GM20431 (cell line): ENCODE results near the gene KRTAP5-9.
"Not testable (repeated sequence)": the region's sequence is repeated elsewhere in the genome, so short reads cannot be mapped to it uniquely, and the experiment has no call there.

Experiments
- in situ Hi-C: fragments of 300-500 bp; cut with MseI, MboI; formaldehyde crosslinking; loops from one replicate; pipeline ENCODE4 v1.15.0; 2020; ENCODE audit warnings: low sequenced_read_pairs; ENCODE audit not compliant: unreplicated experiment

Gene KRTAP5-9

GRCh38 chr11:71548120-71548519 is at the start of gene KRTAP5-9:
KRTAP5-9 (plus strand) TSS chr11:71548420; CDS start chr11:71548658, 238 bp downstream.
- in situ Hi-C loops: no loop called here

DNA sequence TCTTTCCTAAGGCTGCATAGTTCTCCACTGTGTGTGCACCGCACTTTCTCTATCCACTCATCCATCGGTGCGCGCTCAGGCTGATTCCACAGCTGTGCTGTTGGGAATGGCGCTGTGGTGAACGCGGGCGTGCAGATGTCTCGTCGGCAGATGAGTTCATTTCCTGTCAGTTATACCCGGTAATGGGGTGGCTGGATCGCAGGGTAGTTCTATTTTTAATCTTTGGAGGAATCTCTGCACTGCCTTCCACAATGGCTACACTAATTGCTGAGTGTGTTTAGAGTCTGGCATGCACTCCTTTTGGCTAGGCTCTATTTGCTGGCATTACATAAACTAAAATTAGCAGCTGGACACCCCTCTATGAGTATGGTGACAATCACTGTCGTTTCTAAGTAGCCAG is 49.1 kb upstream of the KRTAP5-9 start:
- in situ Hi-C loops: no loop called here

- in situ Hi-C loops: no loop called here
Measured at GRCh38 chr11:71499546-71499945, 48.7 kb upstream of the KRTAP5-9 start.

DNA sequence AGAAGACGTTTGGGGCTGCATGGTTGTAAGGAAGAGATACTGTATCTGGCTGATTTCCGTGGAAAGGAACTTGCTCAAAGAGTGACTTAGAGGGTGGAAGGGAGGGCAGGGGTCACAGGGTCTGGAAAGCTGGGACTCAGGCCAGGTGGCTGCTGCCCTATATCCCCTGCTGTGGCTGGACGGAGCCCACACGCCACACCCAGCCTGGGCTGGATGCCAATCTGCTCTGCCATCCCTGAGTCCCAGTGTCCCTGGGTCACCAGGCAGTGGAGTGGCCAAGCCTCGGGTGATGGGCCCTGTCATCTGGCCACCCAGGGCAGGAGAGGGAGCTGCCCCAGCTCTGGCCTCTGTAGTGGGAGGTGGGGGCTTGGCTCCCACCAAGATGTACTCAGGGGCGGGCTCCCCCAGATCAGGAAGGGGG is 47.6 kb upstream of the KRTAP5-9 start:
- in situ Hi-C loops: no loop called here

GRCh38 chr11:71501071-71501985 is 46.9 kb upstream of the KRTAP5-9 start:
- in situ Hi-C loops: no loop called here

DNA sequence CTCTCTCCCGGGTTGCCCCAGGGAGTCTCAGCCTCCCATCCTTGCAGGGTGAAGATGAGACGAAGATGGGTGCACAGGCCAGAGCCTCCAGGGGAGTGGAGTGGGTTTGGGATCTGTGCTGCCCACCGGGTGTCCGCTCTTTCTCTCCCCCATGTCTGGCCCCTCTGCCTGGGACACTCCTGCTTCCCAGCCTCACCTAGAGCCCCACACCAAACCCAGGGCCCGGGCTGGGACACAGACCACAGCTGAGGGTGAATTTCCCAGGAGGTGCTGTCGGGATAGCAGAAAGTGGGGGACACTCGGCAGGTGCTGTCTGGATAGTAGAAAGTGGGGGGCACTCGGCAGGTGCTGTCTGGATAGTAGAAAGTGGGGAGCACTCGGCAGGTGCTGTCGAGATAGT is 46.2 kb upstream of the KRTAP5-9 start:
- in situ Hi-C loops: no loop called here

- in situ Hi-C loops: no loop called here
Measured at GRCh38 chr11:71502871-71503435, 45.3 kb upstream of the KRTAP5-9 start.

- in situ Hi-C loops: no loop called here
Measured at GRCh38 chr11:71504531-71504930, 43.7 kb upstream of the KRTAP5-9 start.

DNA sequence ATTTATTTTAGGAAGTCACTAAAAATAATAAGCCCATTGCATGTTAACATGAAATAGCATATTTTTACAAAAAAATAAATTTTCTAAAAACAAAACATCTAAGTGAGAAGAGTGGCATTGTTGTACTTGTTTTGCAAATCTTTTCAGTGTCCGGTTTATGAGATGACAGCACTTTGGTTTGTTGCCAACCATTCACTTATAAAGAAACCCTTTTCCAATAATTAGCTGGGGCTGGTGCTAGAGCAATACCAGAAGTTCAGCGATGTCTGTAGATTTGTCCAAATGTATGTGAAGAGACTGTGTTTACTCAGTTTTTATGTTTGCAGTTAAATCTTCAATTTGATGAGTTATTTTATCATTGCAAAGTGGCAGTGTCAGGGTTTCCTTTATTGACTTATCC is 43.2 kb upstream of the KRTAP5-9 start:
- in situ Hi-C loops: no loop called here

- in situ Hi-C loops: no loop called here
Measured at GRCh38 chr11:71505781-71506180, 42.4 kb upstream of the KRTAP5-9 start.

DNA sequence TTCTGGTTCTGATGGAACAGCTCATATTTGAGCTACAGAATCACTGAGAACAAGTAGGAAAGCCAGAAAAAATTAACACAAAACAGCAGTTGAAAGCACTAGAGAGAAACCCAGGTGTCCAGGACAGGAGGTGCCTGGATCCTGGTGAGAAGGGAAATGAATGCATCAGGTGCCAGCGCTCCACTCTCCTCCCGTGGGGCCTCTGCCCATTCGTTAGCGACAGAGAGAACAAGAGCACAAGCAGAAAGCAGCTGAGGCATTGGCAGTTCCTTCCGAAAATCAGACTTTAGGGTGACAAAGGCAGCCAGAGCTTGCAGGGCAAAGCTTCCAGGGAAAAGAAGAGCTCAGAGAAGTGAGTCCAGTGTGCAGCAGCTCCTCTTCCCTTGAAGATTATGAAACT is 41.1 kb upstream of the KRTAP5-9 start:
- in situ Hi-C loops: no loop called here

GRCh38 chr11:71518506-71519471 is 29.4 kb upstream of the KRTAP5-9 start:
- in situ Hi-C loops: no loop called here

GRCh38 chr11:71519546-71519945 is 28.7 kb upstream of the KRTAP5-9 start:
- in situ Hi-C loops: no loop called here

DNA sequence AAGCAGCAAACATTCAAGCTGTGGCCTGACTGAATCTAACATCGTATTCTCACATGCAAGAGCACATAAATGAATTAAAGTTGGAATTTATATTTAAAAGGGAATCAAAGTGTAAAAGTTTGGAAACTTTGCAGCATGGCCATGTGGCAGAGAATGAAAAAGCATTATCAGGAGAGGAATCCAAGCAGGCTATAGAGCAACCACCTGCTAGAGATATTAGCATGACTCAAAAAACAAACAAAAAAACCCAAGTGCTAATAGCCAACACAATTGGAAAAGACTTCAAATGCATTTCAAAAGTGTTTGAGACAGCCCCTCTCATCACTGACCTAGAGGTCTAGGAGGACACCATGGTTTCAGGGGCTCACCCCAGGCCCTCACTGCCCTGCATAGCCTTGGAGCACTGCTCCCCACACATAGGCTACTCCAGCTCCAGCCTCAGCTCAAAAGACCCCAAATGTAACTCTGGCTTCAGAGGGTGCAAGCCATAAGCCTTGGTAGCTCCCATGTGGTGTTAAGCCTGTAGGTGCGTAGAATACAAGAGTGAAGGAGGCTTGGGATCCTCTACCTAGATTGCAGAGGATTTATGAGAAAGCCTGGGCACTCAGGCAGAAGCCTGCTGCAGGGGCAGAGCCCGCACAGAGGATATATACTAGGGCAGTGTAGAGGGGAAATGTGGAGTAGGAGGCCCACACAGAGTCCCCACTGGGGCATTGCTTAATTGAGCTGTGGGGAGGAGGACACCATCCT is 22.9 kb upstream of the KRTAP5-9 start:
- in situ Hi-C loops: no loop called here

DNA sequence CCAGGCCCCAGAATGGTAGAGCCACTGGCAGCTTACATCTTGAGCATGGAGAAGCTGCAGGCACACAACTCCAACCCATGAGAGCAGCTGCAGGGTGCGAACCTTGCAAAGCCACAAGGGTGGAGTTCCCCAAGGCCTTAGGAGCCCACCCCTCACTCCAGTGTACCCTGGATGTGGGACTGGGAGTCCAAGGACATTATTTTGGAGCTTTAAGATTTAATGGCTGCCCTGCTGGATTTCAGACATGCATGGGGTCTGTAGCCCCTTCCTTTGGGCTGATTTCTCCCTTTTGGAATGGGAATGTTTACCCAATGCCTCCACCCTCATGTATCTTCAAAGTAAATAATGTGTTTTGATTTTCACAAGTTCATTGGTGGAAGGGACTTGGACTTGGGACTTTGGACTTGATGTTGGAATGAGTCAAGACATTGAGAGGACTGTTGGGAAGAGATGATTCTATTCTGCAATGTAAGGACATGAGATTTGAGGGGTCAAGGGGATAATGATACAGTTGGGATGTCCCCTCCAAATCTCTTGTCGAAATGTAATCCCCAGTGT is 22.2 kb upstream of the KRTAP5-9 start:
- in situ Hi-C loops: no loop called here

DNA sequence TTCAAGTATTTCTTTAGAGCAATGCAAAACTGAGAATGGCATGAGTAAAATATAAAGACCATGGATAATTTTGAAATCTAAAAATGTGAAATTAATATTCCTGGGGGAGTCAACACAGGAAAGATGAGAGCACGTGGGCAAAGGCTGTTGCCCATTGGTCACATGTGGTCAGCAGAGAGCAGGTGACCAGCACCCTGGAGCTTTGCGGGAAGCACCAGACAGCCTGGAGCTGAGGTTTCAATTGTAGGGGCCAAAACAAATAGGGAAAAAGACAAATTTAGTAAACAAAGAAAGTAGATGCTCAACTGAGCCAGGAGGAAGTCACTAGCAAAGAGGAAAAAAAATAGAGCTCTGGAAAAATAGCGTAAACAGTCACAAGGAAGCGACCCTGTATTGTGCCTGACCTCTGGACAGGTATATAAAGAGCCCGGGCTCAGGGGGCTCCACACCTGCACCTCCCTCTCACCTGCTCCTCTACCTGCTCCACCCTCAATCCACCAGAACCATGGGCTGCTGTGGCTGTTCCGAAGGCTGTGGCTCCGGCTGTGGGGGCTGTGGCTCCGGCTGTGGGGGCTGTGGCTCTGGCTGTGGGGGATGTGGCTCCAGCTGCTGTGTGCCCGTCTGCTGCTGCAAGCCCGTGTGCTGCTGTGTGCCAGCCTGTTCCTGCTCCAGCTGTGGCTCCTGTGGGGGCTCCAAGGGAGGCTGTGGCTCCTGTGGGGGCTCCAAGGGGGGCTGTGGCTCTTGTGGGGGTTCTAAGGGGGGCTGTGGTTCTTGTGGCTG is 21.2 kb upstream of the KRTAP5-9 start, which contains the start of gene KRTAP5-7:
Gene KRTAP5-7 (plus strand): TSS at position 472 of the 780 bp plus-strand sequence. CDS start 34 bp downstream, at position 506.
- in situ Hi-C loops: not testable (repeated sequence)

DNA sequence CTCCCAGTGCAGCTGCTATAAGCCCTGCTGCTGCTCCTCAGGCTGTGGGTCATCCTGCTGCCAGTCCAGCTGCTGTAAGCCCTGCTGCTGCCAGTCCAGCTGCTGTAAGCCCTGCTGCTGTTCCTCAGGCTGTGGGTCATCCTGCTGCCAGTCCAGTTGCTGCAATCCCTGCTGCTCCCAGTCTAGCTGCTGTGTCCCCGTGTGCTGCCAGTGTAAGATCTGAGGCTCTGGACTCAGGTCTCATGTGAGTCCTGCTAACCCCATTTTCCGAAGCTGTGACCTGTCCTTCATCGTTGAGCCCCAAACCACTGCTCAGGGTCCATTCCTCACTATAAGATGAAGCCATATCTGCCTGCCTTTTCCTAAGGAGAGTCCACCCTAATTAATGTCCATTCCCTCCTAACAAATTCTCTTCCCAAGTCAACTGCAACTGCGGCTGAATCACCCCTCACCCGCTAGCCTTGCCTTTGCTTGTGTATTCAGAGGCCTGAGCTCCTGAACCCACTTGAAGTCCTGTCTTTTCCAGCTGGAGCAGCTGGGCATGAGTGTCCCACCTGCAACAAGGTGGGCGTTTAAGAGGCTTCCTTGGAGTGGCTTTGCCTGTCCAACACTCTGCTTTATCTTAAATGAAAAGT is 20.5 kb upstream of the KRTAP5-9 start:
- in situ Hi-C loops: no loop called here

DNA sequence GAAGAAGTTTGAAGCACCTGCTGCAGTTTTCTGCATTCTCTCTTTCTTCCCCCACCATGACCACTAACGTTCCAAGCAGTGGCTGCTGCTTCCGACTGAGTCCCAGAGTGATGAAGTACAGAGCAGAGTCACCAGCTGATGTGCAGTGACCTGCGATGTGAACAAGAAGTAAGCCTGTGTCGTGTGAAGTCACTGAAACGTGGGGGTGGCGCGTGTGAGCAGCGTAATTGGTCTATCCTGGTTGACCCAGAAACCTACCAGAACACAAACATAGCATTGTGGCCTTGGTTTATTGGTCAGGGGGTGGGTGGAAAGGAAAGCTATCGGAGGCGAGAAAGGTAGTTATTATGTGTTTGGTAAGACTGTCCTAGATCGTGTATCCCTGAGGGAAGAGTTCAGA is 17.6 kb upstream of the KRTAP5-9 start:
- in situ Hi-C loops: no loop called here
